ENCODE results near the gene ARHGAP15.

DNA sequence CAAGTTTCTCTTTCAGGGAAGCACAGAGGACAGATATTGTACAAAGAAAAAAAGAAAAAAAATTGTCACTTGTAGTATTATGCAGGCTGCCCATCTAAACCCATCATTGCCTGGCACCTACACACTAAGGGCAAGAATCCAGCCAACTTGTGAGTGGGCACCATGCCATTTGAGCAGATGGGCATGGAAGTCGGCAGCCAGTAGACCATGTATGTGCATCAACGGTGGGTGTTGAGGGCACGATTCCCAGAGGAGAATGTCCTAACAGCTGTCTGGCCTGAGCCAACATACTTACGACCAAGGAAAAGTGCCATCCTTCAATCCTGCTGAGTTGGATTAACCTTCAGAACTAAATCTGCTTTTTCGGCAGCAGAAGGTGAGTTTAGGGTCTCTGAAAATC lies 63.9 kb downstream of the ARHGAP15 start:
- TF ChIP-seq POLR2A (IDR thresholded peaks at IDR 0.05), result no peak
- TF ChIP-seq, protein P1, sequence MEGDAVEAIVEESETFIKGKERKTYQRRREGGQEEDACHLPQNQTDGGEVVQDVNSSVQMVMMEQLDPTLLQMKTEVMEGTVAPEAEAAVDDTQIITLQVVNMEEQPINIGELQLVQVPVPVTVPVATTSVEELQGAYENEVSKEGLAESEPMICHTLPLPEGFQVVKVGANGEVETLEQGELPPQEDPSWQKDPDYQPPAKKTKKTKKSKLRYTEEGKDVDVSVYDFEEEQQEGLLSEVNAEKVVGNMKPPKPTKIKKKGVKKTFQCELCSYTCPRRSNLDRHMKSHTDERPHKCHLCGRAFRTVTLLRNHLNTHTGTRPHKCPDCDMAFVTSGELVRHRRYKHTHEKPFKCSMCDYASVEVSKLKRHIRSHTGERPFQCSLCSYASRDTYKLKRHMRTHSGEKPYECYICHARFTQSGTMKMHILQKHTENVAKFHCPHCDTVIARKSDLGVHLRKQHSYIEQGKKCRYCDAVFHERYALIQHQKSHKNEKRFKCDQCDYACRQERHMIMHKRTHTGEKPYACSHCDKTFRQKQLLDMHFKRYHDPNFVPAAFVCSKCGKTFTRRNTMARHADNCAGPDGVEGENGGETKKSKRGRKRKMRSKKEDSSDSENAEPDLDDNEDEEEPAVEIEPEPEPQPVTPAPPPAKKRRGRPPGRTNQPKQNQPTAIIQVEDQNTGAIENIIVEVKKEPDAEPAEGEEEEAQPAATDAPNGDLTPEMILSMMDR (IDR thresholded peaks at IDR 0.05), result no peak
- TF ChIP-seq EP300 (IDR thresholded peaks at IDR 0.05), result no peak
